Measurements from ENCODE around the gene PLEKHM3.
"Not testable (repeated sequence)": the region's sequence is repeated elsewhere in the genome, so short reads cannot be mapped to it uniquely, and the experiment has no call there.

Gene PLEKHM3

DNA sequence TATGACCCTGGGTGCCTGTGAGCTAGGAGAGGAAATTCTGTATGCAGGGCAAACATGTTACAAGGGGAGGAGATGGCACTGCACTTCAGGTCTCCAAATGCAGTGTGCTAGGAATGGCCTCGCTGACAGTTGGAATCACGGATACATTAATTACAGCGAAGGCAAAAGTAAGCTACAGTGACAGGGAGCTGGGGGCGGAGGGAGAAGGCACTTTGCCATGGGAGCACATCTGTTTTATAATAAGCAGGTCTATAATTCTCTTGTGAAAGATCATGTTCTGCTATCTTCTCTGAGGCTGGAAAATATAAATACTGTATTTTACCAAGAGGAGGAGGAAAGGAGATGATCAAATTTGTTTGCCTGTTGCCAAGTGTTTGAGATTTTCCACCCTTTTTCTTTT, 199.3 kb downstream of the PLEKHM3 start:
- DNase-seq (ENCODE audit: low read depth in 2 of 2): no peak

DNA sequence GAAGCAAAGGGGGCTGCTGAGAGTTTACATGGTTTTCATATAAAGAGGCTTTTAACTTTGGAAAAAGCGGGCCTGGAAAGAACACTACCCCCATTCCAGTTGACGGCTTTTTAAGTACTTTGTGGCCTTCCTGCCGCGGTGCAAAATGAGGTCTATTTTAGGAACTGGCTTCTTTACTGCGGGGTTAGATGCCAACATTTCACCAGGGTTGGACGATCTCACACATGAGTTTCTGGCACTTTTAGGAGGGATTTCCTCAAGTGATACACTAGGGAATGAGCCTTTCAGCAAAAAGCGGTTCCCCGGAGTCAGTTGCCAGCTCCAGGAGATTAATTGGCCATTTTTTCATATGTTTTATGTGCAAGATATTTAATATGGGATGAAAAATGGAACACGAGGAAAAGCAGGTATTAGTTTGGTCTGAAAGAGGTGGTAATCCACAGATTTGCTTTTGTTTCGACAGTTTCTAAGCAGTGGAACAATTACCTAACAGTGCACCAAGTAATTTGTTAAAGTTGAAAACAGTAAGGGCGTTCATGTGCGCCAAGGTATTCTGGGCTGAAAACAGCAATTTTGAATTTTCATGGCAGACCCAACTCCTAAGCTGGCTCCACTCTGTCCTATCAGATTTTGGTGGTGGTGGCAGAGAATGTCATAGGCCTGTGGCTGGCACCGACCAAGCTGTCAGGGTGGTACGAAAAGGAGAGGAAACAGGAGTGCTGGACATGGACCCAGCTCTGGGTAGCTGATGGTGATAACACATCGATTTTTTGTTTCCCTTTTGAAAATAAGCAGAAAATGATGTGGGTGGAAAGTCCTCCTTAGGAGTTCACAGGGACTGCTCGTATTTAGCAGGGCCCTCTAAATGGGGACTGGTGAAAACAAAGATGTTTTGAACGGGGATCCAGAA, 200.0 kb downstream of the PLEKHM3 start:
- DNase-seq (ENCODE audit: low read depth in 2 of 2): no peak

DNA sequence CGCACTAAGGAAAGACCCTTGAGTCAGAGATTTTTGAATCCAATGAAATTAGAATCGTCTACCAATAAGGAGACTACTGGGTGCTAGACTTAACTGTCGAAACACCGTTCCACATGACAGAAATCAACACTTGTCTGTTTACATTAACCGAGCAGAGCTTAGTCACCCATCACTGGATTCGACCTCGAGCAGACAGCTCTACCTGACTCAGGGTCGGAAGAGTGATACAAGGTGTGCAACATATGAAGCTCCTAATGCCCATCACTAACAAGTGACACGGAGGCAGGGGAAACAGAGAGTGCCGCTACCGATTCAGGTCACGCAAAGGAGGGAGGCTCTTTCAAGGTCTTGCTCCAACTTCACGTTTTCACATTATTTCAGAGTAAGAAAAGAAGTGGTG, 201.5 kb downstream of the PLEKHM3 start:
- DNase-seq (ENCODE audit: low read depth in 2 of 2): no peak

DNA sequence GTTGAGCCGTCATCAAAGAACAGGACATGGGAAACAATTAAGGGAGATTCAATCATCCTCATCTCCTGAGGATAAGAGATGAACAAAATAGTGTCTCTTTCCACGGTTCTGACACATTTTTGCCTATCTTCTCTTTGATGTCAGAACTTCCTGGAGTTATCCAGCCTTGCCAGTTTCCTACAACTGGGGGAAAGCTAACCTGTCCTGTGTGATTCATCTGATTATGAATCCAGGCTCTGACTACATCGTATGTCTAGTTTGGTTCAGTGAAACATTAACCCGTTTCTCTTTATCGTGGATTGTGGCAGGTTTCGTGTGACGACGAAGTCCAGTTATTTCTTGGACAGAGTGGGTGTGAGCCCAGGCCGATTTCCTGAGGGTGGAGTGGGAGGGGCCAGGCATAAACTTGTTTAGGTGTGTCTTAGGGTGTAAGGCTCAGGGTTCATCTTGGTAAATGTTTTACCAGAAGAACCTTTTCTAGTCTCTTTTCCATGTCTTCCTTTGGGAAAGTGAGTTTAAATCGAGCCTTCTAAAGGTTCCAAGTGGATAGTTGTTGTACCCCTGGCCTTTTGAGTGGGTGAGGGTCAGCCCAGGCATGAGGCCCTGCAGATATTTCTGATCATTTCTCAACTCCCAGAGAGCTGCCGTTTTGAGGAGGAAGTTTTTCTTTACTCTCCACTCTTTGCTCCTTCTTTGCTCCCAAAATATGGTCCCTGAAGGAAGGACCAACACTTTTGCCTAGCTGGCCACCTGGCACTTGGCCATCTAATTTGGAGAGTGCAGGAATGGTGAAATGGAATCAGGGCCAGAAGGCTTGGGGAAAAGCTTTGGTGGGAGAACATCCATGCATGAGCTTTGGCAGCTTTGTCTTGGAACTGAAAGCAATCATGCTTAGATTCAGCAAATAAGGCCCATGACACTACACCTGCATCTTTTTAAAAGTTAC, 205.2 kb downstream of the PLEKHM3 start:
- no peak for DNase-seq (ENCODE audit: low read depth in 2 of 2)

DNA sequence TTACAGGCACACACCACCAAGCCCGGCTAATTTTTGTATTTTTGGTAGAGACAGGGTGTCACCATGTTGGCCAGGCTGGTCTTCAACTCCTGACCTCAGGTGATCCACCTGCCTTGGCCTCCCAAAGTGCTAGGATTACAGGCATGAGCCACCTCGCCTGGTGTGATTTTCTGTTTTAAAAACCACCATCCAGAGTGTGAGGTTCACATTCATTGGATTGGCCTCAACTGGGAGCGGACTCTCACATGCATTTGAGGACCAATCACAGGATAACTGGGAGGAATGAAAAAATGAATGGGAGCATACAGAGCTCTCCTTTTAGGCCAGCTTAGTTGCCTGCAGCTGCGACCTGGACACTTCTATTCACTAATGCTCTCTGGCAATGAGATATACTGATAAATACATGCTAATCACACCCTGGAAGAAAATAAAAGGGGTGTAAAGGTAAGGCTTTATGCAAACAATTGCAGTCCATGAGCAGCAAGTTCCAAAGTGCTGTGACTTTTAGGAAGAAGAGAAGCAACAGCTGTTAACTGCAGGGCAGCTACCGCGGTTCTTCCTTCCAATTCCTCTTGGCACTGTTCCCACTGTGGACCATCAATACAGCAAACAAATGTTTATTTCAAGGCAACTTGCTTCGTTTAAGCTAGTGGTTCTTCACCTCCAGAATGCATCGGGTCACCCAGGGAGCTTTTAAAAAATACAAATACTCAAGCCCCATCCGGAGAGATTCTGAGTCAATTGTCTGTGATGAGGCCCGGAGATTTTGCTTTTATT, 206.1 kb downstream of the PLEKHM3 start:
- no peak for DNase-seq (ENCODE audit: low read depth in 2 of 2)

DNA sequence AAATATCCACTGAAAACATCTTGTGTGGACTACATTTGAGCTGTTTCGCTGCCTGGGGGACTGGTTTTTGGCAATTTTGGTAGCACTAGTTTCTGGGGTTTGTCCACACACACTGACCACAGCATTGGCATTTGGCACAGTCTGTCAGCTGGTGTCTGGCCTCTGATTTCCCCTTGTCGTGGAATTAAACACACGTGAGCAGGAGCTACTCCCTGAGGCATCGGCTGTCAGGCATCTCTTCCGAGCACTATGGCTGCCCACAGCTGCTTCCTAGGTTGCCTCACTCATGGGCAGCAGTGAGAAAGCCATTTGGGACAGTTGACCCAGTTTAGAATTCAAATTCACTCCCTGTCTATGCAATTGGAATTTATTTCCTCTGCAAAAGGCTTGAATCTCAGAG, 208.8 kb downstream of the PLEKHM3 start:
- DNase-seq (ENCODE audit: low read depth in 2 of 2): no peak

DNA sequence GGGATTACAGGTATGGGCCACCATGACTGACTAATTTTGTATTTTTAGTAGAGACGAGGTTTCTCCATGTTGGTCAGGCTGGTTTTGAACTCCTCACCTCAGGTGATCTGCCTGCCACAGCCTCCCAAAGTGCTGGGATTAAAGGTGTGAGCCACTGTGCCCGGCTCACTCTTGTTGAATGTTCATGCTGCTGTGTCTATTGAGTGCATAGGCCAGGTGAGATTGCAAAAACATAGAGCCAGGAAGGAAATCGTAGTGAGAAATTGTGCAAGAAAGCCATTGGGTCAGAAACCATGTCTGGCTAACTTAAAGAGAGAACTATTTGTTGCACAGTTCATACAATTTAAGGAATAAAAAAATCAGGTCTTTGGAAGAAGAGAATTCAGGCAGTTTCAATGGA, 210.1 kb downstream of the PLEKHM3 start:
- no peak for DNase-seq (ENCODE audit: low read depth in 2 of 2)

DNA sequence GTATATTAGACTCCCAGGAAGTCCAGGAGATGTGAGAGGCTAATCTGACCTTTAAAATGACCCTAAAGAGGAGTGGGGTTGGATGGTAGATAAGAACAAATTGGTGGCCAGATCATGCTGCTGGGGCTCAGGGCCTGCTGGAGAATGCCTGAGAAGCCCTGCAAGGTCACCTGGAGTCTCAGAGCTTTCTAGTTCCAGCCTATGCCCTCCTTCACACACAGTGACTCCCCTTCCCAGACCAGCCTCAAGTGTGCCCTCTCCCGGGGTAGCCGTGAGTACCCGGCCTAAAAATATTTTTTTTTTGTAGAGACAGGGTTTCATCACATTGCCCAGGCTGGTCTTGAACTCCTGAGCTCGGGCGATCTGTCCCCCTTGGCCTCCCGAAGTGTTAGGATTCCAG, 211.4 kb downstream of the PLEKHM3 start:
- no peak for DNase-seq (ENCODE audit: low read depth in 2 of 2)

DNA sequence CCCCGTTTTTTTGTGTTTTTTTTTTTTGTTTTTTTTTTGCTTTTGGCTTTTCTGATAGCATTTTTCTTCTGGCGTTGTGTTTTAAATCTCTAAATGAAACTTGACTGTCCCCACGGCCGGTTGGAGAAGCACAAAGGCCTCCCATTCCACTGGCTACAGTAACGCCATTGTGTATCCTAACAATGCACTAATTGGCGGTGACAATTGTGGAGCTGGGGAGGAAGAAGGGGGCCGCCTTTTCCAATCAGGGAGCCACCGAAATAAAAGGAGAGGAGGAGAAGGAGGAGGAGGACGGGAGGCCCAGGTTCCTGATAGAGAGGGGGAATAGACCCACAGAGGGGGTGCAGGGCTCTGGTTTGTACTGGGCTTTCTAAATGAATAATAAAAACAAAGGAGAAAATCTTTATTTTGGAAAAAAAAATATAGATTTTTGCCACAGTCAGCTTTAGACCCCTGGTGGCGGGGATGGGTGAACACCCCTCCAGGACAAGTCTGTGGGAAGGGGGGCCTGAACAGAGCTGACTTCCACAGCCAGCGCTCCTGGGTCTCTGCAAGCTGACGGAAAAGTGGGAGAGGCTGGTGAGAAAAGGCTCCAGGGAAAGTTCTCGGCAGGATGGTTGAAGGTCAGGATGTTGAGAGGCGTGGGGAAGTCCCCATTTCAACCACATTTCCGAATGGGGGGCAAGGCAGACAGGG, 212.0 kb downstream of the PLEKHM3 start:
- no peak for DNase-seq (ENCODE audit: low read depth in 2 of 2)

DNA sequence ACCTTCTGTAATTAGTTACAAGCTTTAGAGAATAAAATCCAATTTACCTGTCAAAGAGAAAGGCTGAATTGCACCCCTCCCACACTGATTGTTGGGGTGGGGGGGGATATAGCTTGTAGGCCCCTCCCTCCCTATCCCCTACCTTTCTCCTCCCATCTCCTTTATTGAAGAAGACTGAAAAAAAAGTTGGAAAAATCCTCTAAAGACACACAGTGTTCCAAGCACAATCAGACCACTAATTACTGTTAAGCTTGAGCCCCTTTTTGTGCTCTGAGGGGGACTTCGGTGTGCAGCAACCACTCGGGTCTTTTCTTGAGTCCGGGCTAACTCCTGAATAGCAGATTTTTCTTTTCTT, 212.6 kb downstream of the PLEKHM3 start:
- DNase-seq (ENCODE audit: low read depth in 2 of 2): no peak

DNA sequence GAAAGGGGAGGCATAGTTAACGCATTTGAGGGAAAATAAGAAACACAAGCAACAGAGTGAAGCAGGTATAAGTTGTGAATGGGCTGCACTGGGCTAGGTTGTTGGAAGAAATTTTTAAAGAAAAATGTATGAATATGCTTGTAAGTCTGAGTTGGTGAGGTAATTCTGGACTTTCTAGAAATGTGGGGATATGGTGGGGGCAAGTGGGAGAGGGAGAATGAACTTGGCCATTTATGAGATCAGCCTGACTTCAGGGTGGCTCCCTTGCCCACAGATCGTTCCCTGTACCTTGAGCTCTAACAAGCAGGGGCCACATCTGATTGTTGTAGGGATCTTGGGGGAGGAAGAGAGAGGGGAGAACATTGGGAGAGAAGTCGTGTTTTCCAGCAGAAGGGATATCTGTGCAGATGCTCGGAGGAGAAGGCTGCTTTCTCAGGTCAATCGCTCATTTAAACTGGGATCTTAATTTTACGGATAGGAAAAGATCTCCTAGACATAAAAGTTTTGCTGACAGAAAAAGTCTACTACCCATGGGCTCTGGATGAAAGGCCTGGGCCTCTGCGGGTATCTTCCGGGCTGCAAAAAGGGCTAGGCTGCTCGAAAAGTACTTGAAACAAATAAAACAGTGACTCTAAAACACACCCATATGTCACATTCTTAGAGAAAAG, 213.1 kb downstream of the PLEKHM3 start:
- no peak for DNase-seq (ENCODE audit: low read depth in 2 of 2)

DNA sequence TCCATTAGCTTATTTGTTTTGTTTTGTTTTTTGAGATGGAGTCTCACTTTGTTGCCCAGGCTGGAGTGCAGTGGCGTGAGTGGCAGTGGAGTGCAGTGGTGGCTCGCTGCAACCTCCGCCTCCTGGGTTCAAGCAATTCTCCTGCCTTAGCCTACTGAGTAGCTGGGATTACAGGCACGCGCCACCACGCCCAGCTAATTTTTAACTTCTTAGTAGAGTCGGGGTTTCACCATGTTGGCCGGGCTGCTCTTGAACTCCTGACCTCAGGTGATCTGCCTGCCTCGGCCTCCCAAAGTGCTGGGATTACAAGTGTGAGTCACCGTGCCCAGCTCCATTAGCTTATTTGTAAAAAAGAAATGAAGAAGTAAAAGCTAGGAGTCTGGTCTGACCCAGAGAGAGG, 213.7 kb downstream of the PLEKHM3 start:
- not testable (repeated sequence) for DNase-seq (ENCODE audit: low read depth in 2 of 2)

DNA sequence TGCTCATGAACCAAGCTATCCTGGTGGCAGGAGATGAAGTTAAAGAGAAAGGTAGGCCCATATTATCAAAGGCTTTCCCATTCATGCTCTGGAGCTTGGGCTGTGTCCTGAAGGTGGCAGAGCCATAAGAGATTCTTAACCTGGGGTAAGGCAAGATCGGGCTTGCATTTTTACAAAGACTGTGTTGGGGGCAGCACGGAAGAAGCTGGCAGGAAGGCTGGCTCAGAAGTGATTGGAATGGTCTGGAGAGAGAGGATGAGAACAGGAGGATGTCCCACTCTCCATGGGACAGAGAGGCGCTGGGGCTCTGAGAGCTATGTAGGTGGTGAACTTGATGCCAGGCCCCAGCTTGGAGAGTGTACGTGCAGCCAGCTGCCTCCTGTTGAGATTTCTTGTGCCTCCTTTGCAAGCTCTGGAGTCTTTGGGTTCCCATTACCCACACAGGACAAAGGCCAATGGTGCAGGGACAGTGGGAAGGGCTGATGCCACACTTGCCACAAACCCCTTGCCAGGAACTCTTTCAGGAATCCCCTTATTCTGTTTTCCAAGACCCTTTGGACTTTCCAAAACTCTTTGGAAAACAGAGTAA, 215.0 kb downstream of the PLEKHM3 start:
- DNase-seq (ENCODE audit: low read depth in 2 of 2): no peak

DNA sequence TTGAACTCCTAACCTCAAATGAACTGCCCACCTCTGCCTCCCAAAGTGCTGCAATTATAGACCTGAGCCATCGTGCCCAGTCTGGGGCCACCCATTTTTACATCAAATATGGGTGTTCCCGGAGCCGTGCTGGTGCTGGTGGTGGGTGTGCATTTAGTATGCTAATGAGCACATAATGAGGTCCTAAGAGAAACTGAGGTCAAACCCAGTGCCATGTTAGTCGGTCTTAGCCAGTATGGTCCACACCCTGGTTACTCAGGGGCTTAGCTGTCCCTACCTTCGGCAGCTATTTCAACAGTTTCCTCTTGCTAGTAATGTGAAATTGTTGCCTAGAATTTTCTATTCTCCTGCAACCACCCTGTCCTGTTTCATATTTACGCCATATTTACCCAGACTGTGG, 217.2 kb downstream of the PLEKHM3 start:
- no peak for DNase-seq (ENCODE audit: low read depth in 2 of 2)

DNA sequence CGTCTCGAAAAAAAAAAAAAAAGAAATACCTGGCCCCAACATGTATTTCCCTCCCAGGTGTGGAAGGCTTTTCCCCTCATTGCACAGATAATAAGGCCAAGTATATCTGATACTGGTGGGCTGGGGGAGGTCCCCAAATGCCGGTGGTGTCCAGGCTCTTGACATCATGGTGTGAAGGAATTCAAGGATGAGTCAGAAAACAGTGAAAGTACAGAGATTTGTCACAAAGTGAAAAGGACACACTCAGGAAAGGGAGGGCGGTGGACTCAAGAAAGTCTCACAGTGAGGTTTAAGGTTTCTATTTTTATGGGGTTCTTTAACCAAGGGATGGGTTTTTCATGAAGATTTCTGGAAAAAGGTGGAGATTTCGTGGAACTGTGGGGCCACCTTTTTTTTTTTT, 217.8 kb downstream of the PLEKHM3 start:
- DNase-seq (ENCODE audit: low read depth in 2 of 2): no peak

DNA sequence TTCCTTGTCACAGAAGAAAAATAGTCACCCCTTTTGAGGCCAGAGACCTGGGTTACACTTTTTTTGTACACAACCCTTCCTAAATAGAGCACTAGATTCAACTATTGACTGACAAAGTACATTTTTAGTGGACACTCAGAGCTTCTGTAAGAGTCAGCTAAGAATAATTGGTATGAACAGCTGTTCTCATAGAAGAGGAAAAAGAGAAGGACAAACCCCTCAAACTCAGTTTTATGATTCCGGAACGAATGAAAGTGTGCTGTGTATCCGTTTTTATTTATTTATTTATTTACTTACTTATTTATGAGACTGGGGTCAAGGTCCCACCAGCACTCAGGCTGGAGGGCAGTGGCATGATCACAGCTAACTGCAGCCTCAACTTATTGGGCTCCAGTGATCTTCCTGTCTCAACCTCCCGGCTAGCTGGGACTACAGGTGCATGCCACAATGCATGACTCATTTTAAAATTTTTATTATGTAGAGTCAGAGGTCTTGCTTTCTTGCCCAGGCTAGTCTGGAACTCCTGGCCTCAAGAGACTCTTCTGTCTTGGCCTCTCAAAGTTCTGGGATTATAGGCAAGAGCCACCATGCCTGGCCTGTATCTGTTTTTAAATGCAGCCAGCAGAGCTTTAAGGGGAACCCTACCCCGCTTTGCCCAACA, 219.6 kb downstream of the PLEKHM3 start:
- DNase-seq (ENCODE audit: low read depth in 2 of 2): no peak

DNA sequence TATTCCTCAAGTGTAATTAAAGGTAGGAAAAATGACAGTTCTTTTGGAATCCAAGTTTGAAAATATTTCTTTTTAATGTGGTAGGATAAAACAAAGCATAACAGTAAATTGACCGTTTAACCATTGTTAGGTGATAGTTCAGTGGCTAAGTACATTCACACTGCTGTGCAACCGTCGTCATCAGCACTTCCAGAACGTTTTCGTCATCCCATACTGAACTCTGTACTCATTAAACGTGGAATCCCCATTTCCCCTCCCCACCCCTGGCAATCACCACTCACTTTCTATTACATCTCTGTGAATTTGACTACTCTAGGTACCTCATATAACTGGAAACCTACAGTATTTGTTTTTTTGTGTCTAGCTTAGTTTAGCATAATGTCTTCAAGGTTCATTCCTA, 222.7 kb downstream of the PLEKHM3 start:
- no peak for DNase-seq (ENCODE audit: low read depth in 2 of 2)

DNA sequence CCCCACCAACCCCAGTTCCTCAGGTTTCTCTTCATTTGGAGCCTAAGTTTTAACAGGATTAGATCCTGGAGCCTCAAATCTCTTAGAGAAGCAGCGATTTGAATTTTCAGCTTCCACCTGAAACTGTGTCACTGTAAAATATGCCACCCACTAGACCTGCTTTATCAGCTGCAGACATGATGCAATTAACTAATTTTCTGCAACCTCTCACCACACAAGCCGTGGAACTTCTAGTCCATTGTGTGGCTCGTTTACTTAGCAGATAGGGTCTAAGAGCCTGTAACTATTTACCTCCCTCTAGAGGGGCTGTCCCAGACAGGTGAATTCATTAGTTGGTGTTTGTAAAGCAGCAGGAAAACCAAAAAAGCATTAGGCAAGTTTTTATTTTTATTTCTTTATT, 224.1 kb downstream of the PLEKHM3 start:
- DNase-seq (ENCODE audit: low read depth in 2 of 2): no peak

DNA sequence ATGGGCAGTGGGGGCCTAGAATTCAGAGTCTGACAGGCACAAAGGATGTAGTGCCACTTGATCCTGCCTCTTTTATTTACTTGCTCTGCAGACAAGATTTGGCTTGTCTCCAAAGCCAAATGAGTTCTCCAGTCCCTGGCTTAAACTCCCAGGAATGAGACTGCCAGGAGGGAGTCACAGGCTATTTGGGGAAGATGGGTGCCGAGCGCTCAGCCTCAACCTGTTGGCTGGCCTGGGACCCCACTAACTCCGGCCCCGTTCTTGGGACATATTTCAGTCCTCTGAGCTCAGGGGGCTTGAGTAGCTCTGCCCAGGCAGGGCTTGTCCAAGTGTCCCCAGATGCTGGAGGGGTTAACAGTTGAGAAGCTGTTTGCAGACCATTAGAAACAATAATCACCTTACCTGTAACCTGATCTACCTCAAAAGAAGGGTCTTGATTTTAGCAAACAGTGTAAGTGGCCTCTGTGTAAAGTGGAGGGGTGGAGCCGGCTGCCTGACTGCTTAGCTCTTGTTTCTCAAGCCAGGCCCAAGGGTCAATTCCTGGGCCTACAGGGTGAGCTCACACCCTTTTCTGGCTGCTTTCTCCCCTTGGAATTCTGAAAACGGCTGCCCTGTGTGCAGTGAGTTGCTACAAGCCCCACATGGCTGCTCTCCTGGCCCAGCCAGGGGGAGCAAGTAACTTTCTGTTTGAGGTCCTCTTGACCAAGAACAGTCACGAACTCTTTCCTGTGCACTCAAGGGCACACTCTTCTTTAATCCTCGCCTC, 228.6 kb downstream of the PLEKHM3 start:
- DNase-seq (ENCODE audit: low read depth in 2 of 2): no peak

All from stimulated activated CD4-positive, alpha-beta T cell treated with anti-CD3 and anti-CD28 coated beads, Interleukin-1b, Interleukin-23, amount 100 ng/mL, for 4 hours (primary cell).